8988T (cell line): ENCODE results near the gene NRSN2.
A peak's percentile ranks its signal among the peaks of the same experiment; 100 is the strongest.
"Not testable (repeated sequence)": the region's sequence is repeated elsewhere in the genome, so short reads cannot be mapped to it uniquely, and the experiment has no call there.

Source experiments
- DNase-seq: peaks from one replicate; pipeline ENCODE4 v3.0.0; 2011

The NRSN2 gene

DNA sequence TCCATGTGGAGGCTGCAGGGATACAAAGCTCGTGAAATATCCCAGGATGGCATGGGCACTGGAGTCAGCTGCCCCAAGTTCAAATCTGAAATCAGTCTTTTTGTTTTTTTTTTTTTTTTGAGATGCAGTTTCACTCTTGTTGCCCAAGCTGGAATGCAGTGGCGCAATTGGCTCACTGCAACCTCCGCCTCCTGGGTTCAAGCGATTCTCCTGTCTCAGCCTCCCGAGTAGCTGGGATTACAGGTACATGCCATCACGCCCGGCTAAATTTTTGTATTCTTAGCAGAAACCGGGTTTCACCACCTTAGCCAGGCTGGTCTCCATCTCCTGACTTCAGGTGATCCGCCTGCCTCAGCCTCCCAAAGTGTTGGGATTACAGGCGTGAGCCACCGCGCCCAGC lies 30.7 kb downstream of the NRSN2 start:
- not testable (repeated sequence) for DNase-seq

DNA sequence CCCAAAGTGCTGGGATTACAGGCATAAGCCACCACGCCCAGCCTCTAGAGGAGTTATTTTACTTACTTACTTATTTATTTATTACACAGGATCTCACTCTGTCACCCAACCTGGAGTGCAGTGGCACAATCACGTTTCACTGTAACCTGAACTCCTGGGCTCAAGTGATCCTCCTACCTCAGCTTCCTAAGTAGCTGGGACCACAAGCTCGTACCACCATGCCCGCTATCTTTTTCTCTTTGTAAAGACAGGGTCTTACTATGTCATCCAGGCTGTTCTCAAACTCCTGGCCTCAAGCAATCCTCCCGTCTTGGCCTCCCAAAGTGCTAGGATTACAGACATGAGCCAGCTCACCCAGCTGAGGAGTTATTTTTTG lies 32.0 kb downstream of the NRSN2 start:
- no peak for DNase-seq

DNA sequence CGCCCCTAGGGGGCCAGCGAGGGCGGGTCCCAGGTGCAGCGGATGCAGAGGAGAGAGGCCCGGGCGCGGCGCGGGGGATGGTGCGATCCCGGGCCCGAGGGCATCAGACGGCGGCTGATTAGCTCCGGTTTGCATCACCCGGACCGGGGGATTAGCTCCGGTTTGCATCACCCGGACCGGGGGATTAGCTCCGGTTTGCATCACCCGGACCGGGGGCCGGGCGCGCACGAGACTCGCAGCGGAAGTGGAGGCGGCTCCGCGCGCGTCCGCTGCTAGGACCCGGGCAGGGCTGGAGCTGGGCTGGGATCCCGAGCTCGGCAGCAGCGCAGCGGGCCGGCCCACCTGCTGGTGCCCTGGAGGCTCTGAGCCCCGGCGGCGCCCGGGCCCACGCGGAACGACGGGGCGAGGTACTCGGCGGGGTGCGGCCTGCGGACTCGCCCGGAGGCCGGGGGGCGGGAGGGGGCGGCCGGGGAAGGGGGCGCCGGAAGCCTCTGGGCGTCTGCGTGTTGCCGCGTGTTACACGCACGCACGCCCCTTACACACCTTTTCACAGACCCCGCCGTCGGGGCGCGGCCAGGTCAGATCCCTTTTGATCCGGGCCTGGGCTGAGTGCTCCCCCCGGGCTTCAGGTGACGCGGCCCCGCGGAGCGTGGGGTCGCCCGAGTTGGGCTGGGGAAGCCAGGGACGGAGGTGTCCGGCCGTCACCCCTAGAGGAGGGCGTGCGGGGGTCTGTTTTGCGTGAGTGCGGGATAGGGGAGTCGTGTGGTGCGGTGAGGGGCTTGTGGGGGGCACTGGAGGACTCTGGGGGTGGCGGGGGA lies 34.1 kb downstream of the NRSN2 start:
- no peak for DNase-seq

DNA sequence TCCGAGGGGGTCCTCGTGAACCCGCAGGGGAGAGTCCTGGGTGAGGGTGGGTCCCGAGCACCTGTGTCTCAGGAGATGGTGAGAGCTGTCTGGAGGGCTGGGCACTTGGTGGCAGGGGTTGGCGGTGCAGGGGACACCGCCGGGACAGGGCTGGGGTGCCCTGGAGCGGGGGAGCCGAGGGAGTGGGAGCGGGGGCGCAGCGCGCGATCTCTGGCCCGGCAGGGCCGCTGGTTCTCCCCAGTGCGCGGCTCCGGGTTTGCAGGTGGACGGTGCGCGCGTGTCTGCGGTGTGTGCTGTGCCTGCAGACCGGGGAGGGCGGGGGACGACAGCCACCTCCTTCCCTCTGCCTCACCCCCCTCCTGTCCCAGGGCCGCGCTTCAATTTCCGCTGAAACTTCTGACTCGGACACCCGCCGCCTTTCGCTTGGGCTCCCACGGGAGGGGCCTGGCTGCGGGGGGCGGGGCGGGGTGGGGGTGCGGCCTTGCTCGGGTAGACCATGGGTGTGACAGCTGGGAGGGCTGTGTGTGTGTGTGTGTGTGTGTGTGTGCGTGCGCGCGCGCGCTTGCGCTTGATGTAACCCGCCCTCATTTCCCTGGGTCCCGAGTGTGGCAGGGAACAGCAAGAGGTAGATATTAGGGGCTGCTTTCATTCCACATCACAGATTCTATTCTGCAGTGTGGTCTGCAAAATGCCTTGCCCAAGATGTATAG lies 34.8 kb downstream of the NRSN2 start:
- DNase-seq, result peak; percentile 63

DNA sequence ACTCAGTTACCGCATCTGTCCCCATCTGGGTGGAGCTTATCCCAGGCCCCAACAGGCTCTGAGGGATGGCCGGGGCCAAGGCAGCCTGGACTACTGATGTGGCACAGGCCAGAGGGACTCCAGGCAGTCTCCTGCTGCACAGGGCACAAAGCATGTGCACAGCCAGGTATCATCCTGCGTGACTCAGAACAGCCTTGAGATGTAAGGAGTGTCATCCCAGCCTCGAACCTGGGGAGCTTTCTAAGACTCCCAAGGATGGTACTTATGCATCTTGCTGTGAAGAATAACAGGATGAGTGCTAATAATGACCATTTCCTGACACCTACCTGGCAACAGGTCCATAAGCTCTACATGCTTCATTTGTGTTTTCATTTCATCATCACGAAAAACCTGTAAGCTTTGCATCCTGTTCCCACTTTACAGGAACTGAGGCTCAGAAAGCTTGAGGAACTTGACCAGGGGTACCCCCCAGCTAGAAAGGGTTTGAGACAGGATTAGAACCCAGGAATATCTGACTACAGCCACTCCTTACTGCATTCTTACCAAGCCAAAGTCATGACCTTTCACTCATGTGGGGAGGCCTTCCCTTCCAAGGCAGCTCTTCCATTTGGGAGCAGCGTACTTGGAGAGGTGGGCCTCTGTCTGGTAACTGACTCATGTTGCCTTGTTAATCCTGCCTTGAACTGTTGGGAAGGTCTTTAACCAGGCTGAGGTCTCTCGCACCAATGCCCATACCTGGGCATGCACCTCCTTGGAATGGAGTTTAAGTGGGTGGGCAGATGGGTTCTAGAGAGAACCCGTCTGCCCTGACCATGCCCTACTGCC lies 35.6 kb downstream of the NRSN2 start:
- no peak for DNase-seq

DNA sequence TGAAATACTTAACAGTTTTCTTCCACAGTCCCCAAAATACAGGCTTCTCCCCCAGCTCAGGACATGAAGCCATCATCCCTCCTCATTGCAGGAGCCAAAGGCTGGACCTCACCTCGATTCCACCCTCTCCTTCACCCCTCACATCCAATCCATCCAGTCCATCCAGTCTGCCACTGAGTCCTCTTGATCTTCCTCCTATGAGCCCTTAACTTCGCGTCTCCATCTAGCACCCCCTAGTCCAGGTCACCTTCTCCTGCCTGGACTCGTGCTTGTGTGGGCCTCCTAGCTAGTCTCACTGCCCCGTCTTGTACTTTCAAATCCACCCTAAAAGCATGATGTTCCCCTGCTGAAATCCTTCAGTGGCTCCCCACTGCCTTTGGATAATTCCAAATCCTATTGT lies 37.0 kb downstream of the NRSN2 start:
- no peak for DNase-seq

DNA sequence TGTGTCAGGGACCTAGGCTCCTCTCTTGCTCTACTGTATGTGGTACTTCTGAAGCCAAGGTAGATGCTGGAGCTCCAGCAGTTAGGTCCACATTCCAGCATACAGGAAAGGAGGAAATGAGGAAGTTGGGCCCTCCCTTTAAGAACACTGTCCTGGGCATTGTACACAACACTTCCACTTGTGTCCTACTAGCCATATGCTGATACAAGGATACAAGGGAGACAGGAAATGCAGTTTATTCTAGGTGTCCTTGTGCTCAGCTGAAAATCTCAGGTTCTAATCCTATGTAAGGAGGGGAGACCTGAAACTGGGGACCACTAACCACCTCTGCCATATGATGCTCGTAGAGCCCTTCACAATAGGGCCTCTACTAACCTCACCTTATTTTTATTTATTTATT lies 37.8 kb downstream of the NRSN2 start:
- no peak for DNase-seq

DNA sequence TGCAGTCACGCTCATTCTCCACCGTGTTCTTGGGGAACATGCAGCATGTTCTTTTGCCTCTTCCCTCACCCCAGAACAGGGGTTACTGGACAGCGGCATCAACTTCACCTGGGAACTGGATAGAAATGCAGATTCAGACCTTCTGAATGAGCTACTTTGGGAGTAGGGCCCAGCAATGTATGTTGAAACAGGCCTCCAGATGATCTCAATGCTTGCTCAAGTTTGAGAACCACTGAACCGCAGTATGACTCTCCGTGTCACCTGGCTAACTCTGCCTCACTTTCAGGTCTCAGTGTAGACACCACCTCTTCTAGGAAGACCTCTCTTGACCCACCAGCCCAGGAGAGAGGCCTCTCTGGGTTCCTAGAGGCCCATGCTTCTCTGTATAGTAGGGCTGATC lies 38.5 kb downstream of the NRSN2 start:
- DNase-seq, result no peak

DNA sequence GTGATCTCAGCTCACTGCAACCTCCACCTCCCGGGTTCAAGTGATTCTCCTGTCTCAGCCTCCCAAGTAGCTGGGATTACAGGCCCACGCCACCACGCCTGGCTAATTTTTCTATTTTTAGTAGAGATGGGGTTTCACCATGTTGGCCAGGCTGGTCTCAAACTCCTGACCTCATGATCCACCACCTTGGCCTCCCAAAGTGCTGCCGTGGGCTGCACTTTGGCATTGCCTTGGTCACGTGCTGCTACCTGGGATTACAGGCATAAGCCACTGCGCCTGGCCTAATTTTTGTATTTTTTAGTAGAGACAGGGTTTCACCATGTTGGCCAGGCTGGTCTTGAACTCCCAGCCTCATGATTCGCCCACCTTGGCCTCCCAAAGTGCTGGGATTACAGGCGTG lies 39.7 kb downstream of the NRSN2 start:
- not testable (repeated sequence) for DNase-seq

DNA sequence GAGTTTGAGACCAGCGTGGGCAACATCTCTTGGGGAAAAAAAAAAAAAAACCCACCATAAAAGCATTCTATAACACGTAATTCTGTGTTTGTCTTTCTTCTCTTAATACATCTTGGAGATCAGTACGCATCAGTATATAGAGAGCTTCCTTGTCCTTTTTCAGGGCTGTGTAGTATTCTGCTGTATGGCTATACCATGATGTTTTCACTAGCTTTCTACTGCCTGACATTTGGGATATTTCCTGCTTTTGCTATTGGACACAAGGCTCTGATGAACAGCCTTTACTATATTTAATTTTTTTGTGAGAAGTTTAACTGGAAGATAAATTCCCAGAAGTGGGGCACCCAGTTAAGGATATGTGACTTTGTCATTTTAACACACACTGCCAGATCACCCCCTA lies 40.6 kb downstream of the NRSN2 start:
- no peak for DNase-seq

DNA sequence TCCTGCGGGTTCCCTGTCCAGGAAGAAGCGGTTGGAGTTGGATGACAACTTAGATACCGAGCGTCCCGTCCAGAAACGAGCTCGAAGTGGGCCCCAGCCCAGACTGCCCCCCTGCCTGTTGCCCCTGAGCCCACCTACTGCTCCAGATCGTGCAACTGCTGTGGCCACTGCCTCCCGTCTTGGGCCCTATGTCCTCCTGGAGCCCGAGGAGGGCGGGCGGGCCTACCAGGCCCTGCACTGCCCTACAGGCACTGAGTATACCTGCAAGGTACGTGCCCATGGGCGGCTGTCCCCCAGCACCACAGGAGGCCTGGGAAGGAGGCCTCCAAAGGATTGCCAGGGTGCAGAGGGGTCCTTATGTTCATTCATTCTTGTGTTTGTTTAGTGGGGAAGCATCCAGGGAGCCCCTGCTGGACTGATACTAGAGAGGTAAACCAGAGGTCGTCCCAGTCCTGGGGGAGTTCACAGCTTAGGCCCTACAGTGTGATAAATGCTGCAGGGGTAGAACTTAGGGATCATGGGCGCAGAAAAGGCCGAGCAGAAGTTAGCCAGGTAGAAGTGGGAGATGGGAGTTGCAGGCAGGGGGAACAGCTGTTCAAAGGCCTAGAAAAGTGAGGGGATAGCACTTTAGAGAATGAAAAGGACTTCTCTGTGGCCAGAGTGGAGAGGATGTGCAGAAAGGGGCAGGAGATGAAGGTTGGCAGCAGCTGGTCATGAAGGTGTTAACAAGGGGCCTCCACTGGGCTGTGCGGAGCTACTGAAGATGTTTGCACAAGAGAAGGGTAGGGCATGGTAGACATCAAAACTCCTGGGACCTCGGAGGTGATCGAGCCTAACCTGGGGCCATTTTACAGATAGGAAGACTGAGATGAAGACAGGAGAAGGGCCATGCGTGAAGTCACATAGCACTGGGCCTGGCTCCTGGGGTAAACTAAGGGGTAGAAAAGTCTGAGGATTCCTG lies 41.4 kb downstream of the NRSN2 start:
- no peak for DNase-seq

DNA sequence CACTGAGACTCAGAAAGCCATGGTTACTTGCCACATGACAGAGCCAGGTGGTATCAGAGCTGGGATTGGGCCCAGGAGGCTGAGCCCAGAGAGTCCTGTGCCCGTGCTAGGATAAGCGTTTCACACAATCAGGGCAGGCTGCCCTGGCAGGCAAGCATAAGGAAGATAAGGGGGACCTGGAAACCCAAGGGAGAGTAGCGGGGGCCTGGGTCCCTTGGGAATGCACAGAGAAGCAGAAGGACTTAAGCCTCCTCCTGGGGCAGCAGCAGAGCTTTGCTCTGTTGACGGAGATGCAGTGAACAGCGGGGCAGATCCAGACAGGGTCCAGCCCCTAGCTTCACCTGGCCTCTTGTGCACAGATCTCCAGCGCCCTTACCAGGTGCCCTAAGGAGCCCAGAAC lies 42.3 kb downstream of the NRSN2 start:
- no peak for DNase-seq

DNA sequence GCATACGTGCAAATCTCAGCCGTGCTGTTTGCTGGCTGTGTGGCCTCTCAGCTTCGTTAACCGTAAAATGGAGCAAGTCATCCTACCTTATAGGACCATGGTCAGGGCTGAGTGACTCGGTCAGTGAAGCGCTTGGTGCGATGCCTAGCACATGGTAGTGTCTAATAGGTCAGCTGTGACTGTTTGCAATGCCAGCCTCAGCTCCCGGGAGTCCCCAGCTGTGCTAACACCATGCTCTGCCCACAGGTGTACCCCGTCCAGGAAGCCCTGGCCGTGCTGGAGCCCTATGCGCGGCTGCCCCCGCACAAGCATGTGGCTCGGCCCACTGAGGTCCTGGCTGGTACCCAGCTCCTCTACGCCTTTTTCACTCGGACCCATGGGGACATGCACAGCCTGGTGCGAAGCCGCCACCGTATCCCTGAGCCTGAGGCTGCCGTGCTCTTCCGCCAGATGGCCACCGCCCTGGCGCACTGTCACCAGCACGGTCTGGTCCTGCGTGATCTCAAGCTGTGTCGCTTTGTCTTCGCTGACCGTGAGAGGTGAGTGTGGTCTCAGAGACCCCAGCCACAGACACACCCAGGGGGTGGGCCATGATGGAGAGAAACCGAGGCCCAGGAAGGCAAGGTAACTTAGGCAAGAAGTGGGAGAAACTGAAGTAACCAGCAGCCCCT lies 44.3 kb downstream of the NRSN2 start:
- no peak for DNase-seq

DNA sequence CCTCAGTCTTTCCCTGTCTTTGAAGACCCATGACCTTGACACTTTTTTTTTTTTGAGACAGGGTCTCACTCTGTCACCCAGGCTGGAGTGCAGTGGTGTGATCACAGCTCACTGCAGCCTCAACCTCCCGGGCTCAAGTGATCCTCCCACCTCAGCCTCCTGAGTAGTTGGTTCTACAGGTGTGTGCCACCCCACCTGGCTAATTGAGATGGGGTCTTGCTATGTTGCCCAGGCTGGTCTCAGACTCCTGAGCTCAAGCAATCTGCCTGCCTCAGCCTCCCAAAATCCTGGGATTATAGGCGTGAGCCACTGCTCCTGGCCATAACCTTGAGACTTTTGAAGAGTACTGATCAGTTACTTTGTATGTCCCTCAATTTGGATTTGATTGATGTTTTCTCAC lies 46.4 kb downstream of the NRSN2 start:
- DNase-seq, result not testable (repeated sequence)

DNA sequence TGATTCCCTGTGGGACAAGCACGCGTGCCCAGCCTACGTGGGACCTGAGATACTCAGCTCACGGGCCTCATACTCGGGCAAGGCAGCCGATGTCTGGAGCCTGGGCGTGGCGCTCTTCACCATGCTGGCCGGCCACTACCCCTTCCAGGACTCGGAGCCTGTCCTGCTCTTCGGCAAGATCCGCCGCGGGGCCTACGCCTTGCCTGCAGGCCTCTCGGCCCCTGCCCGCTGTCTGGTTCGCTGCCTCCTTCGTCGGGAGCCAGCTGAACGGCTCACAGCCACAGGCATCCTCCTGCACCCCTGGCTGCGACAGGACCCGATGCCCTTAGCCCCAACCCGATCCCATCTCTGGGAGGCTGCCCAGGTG lies 49.3 kb downstream of the NRSN2 start:
- DNase-seq, result no peak

DNA sequence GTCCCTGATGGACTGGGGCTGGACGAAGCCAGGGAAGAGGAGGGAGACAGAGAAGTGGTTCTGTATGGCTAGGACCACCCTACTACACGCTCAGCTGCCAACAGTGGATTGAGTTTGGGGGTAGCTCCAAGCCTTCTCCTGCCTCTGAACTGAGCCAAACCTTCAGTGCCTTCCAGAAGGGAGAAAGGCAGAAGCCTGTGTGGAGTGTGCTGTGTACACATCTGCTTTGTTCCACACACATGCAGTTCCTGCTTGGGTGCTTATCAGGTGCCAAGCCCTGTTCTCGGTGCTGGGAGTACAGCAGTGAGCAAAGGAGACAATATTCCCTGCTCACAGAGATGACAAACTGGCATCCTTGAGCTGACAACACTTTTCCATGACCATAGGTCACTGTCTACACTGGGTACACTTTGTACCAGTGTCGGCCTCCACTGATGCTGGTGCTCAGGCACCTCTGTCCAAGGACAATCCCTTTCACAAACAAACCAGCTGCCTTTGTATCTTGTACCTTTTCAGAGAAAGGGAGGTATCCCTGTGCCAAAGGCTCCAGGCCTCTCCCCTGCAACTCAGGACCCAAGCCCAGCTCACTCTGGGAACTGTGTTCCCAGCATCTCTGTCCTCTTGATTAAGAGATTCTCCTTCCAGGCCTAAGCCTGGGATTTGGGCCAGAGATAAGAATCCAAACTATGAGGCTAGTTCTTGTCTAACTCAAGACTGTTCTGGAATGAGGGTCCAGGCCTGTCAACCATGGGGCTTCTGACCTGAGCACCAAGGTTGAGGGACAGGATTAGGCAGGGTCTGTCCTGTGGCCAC lies 49.9 kb downstream of the NRSN2 start:
- DNase-seq, result no peak

DNA sequence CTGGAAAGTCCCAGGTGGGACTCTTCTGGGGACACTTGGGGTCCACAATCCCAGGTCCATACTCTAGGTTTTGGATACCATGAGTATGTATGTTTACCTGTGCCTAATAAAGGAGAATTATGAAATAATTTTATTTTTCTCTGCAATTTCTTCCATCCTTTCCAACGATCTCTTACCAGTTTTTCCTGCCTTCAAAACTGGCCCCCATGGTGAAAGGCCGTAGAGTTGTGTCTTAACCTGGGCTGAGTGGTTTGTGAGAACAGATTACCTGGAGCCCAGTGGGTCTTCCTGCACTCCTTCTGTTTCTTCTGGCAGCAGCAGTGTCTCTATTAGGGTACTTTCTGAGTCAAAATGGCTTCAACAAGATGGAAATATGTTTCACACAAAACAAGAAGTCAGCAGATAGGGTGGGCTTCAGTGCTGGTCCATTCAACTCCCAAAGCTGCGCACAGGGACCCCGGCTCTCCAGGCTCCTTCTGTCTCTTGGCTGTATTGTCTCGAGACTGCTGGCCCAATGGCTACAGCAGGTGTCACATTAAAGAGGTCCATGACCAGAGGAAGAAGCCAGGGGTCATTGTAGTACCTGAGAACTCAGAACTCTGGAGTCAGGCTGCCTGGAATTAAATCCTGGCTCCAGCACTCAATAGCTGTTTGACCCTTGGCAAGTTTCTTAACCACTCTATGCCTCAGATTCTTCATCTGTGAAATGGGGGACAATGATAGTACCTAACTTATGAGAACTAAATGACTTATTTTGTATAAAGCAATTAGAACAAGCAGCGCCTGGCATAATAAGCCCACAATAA lies 50.7 kb downstream of the NRSN2 start:
- DNase-seq, result no peak

DNA sequence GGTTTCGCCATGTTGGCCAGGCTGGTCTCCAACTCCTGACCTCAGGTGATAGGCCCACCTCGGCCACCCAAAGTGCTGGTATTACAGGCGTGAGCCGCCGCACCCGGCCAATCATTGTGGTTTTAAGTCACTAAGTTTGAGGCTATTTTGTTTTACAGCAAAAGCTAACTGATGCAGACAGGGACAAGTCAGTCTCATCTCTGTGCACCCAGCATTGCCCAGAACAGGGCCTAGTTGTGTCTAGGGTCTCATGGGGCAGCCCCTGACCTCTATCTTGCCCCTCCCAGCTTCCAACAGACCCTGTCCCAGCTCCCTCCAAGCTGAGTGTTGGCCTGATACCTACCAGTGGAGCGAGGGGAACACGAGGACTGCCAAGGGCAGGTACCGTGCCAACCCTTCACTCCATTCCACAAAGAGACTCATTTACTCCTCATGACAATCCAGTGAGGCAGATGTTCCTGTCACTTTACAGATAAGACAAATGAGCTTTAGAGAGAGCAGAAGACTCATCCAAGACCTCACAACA lies 52.3 kb downstream of the NRSN2 start:
- no peak for DNase-seq

DNA sequence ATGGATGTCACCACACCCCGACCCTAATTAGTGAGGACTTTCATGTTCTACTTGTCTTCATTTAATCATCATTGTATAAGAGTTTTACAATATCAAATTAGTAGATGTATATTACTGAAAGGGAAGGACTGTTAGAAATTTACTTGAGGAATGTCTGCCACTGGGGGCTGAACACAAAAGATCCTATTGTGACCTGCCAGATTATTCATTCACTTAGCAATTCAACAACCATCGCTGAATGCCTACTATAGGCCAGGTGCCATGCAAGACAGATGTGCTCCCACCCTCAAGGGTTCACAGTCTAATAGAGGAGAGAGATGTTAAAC lies 53.2 kb downstream of the NRSN2 start:
- no peak for DNase-seq
